ENCODE measurements around the gene KCTD16. TPM values are rescaled to one million over a fixed set of nuclear protein-coding genes. Genes with fewer than 3 reads are reported as not detected.

The KCTD16 gene
- total RNA-seq, 1 experiment from 2014 or later, result 0.64 TPM

DNA sequence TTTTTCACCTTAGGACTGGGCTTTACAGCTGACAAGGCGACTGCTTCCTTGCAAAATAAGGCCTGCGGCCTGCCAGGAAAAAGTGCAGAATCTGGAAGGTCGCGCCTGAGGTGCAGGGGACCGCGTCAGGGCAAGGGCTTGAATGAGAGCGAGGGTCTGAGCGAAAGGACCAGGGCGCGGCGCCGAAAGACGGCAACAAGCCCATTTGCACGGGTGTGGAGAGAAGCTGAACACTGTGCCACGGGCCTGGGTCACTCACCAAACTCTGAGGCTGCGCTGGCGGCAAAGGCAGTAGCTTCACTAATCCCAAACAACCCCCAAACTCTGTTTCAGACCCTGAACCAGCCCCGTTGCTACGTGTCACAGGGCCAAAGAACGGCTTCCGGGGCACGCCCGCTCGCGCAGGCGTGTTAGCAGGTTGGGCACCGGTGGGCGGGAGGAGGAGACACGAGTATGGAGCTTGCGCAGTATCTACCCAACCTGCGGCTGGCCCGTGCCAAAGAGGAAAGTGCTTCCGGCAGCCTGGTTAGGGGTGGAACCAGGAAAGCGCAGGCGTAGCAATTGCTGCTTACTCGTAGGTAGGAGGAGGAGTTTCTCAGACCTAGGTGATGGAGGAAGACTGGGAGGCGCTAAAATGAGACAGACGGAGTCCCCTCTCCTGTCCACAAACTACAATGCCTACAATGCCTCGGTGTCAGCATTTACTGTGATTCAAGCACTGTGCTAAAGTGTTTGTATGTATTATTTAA is at the start of gene KCTD16, which contains the start of gene YIPF5 (continued):
- TF ChIP-seq REST (IDR thresholded peaks at IDR 0.05; ENCODE audit: low read depth), result no peak
- no peak for TF ChIP-seq FOSL1 (IDR thresholded peaks at IDR 0.05; ENCODE audit: low read depth)

GRCh38 chr5:144121577-144121976 is 49.1 kb upstream of the KCTD16 start:
- Histone ChIP-seq H3K79me2 (ENCODE audit: insufficient read depth, low read length) (no peaks in the 10 kb centered on the region), H3K27ac (ENCODE audit: low read depth, low read length) (no peak overlapping the region), H3K36me3 (ENCODE audit: control insufficient read depth in 1 of 2, insufficient read depth in 2 of 2, low read length in 2 of 2) (no peaks in the 10 kb centered on the region), H3K9ac (ENCODE audit: low read length) (no peak overlapping the region), H3K4me1 (ENCODE audit: control insufficient read depth in 1 of 2, insufficient read depth in 2 of 2, low read length in 2 of 2) (no peaks in the 10 kb centered on the region), H3K9me3 (ENCODE audit: control insufficient read depth in 1 of 2, insufficient read depth in 1 of 2, low read depth in 1 of 2, low read length in 2 of 2) (no peaks in the 10 kb centered on the region), H2AFZ (ENCODE audit: low read depth, low read length, poor library complexity, severe bottlenecking) (no peak overlapping the region), H3K9me2 (ENCODE audit: insufficient read depth) (no peaks in the 10 kb centered on the region), H4K20me1 (ENCODE audit: insufficient read depth) (no peaks in the 10 kb centered on the region), H3K27me3 (ENCODE audit: insufficient read depth, low read length) (no peaks in the 10 kb centered on the region), H3K4me2 (ENCODE audit: low read length) (no peak overlapping the region), H3K4me3 (replicated peaks in 1 of 2; ENCODE audit: low read depth in 1 of 2, low read length in 2 of 2) (no peak overlapping the region)
- intact Hi-C loops (cut with micrococcal nuclease), result no loop called here
- ATAC-seq (no peak), DNase-seq (ENCODE audit: low read depth, low spot score) (no peak)
- ChIA-PET CTCF (interaction anchor here (1.4 kb wide), 1 partner anchor 21 kb away, joined by 4 read pairs; no protein-coding TSS in a partner anchor), RAD21 (ENCODE audit: low non-redundant PET in 1 of 2, low total read pairs in 2 of 2, uncharacterized antibody in 2 of 2, unreplicated experiment in 2 of 2) (no interaction called here), POLR2A (no interaction called here)
- no TSS peak for BruUV-seq (replicated peaks)
- TF ChIP-seq ZBTB33 (IDR thresholded peaks at IDR 0.05; ENCODE audit: extremely low read depth, insufficient replicate concordance, low read length) (no peak), MAX (IDR thresholded peaks at IDR 0.05) (no peak), ELF1 (IDR thresholded peaks at IDR 0.05; ENCODE audit: borderline replicate concordance, low read depth) (no peak), POLR2AphosphoS5 (IDR thresholded peaks at IDR 0.05; ENCODE audit: low read depth, low read length) (no peak), YY1 (IDR thresholded peaks at IDR 0.05; ENCODE audit: extremely low read depth, insufficient replicate concordance, low read depth, low read length) (no peak), EGR1 (IDR thresholded peaks at IDR 0.05; ENCODE audit: low read depth) (no peak), RAD21 (IDR thresholded peaks at IDR 0.05; ENCODE audit: low read depth) (no peak), ZNF274 (IDR thresholded peaks at IDR 0.05; ENCODE audit: low read depth, low read length) (no peak), EZH2phosphoT487 (IDR thresholded peaks at IDR 0.05; ENCODE audit: borderline replicate concordance) (no peak), SIN3A (IDR thresholded peaks at IDR 0.05; ENCODE audit: low read depth) (no peak), POLR2A (IDR thresholded peaks at IDR 0.05; ENCODE audit: borderline replicate concordance, extremely low read depth, insufficient read depth, insufficient read length) (no peak), SP1 (IDR thresholded peaks at IDR 0.05; ENCODE audit: low read depth) (no peak), REST (IDR thresholded peaks at IDR 0.05; ENCODE audit: low read depth) (no peak), FOSL1 (IDR thresholded peaks at IDR 0.05; ENCODE audit: low read depth) (no peak)

All from HCT116 (cell line).